Esophagus muscularis mucosa (tissue), 4 donors: ENCODE measurements around the gene EMC7. TPM values are rescaled to one million over a fixed set of nuclear protein-coding genes. Genes with fewer than 3 reads are reported as not detected.

Experiments
- DNase-seq: peaks from one replicate; pipeline ENCODE4 v3.0.0-alpha.2; 2017; ENCODE audit errors: extremely low spot score
- H3K27ac ChIP-seq, 4 donors: fragments of 200-600 bp; sonication (generic); replicated peaks in 1 of 4; 1 replicate in 3 of 4; 2 replicates in 1 of 4; pipeline ENCODE4 v1.5.1; 2016 to 2019; ENCODE audit warnings: mild to moderate bottlenecking in 1 of 4
- H3K27me3 ChIP-seq, 4 donors: fragments of 200-600 bp; sonication (generic); one replicate each; pipeline versions ENCODE4 v1.5.1 to v1.6.0; 2016 to 2019
- H3K36me3 ChIP-seq, 4 donors: fragments of 200-600 bp; sonication (generic); one replicate each; pipeline ENCODE4 v1.5.1; 2016 to 2019
- H3K4me1 ChIP-seq, 4 donors: fragments of 200-600 bp; sonication (generic); one replicate each; pipeline ENCODE4 v1.5.1; 2016 to 2019
- H3K4me3 ChIP-seq, 4 donors: fragments of 200-600 bp; sonication (generic); 1 replicate in 2 of 4; 2 replicates in 2 of 4; pipeline ENCODE4 v1.5.1; 2016 to 2019; ENCODE audit warnings: mild to moderate bottlenecking in 4 of 4, moderate library complexity in 1 of 4
- H3K9me3 ChIP-seq, 4 donors: fragments of 200-600 bp; sonication (generic); 1 replicate in 3 of 4; 2 replicates in 1 of 4; pipeline ENCODE4 v1.5.1; 2016 to 2019
- CTCF ChIP-seq, 3 experiments: fragments of 200-600 bp in 2 of 3; fragments of 450-650 bp in 1 of 3; sonication (generic) in 2 of 3; IDR thresholded peaks; one replicate each; pipeline ENCODE4 v1.5.1; 2017 to 2019; ENCODE audit warnings: antibody characterized with exemption in 3 of 3, mild to moderate bottlenecking in 2 of 3, moderate library complexity in 1 of 3
- EP300 ChIP-seq: sonication (generic); formaldehyde crosslinking; IDR thresholded peaks from one replicate; pipeline ENCODE4 v1.6.1; 2017; ENCODE audit warnings: antibody characterized with exemption
- POLR2A ChIP-seq: fragments of 450-650 bp; IDR thresholded peaks from one replicate; pipeline ENCODE4 v1.6.1; 2017; ENCODE audit warnings: antibody characterized with exemption, moderate library complexity, mild to moderate bottlenecking, low read depth
- POLR2AphosphoS5 ChIP-seq, 2 donors: sonication (generic); formaldehyde crosslinking; IDR thresholded peaks; one replicate each; pipeline ENCODE4 v1.6.1; 2017; ENCODE audit warnings: antibody characterized with exemption in 2 of 2
- WGBS: methylation state at CpG from one replicate; pipeline ENCODE4 v1.1.5; 2018; 5-methylcytosine and 5-hydroxymethylcytosine counted together
- intact Hi-C: fragments of 100-400 bp; cut with DNase I; formaldehyde crosslinking; loops from one replicate; pipeline ENCODE4 v1.15.1; 2023
- total RNA-seq, 4 donors: library from RNA; depleted of rRNA; stranded (reverse); fragments of >200 nt; gene quantifications; one replicate each; pipeline versions ENCODE4 v1.1.0 to v1.2.1, GENCODE V29; 2016

The EMC7 gene
- total RNA-seq, 4 donors from 2014 or later = 38.6 to 47.1 (median 42.4) TPM

- no peak for DNase-seq
- intact Hi-C loops = no loop called here
- Histone ChIP-seq H3K4me1 (peaks cover 0 to 10% (median 9%) of the 10 kb centered on the region in 4 donors), H3K9me3 (no peaks in the 10 kb centered on the region), H3K27ac (no peak overlapping the region), H3K4me3 (no peak overlapping the region), H3K27me3 (no peaks in the 10 kb centered on the region), H3K36me3 (no peaks in the 10 kb centered on the region)
- TF ChIP-seq EP300 (no peak), POLR2AphosphoS5 (IDR thresholded peaks at IDR 0.05) (no peak), CTCF (IDR thresholded peaks at IDR 0.05) (no peak)
- WGBS = 75% methylated on average over 2 of the region's 2 CpGs
These were observed 57.8 kb downstream of the EMC7 start for GRCh38 chr15:34043813-34044212.

GRCh38 chr15:34043391-34043790 is 58.3 kb downstream of the EMC7 start:
- Histone ChIP-seq H3K36me3 (no peaks in the 10 kb centered on the region), H3K27me3 (no peaks in the 10 kb centered on the region), H3K4me3 (no peak overlapping the region), H3K4me1 (peaks cover 0 to 10% (median 9%) of the 10 kb centered on the region in 4 donors), H3K9me3 (no peaks in the 10 kb centered on the region), H3K27ac (no peak overlapping the region)
- intact Hi-C loops = no loop called here
- 72% methylated on average over 1 of the region's 1 CpG for WGBS
- DNase-seq = no peak
- TF ChIP-seq POLR2A (no peak), CTCF (IDR thresholded peaks at IDR 0.05) (no peak), EP300 (no peak), POLR2AphosphoS5 (IDR thresholded peaks at IDR 0.05) (no peak)

- WGBS = 68% methylated on average over 1 of the region's 1 CpG
- no peaks in the 10 kb centered on the region for H3K9me3 ChIP-seq
- H3K4me3 ChIP-seq = peak overlapping the region; percentile 72 to 97 (median 82)
- no peaks in the 10 kb centered on the region for H3K36me3 ChIP-seq
- TF ChIP-seq EP300 = no peak
- no peak for TF ChIP-seq POLR2AphosphoS5 (IDR thresholded peaks at IDR 0.05)
- TF ChIP-seq POLR2A = no peak
- no peak for TF ChIP-seq CTCF (IDR thresholded peaks at IDR 0.05)
- H3K27me3 ChIP-seq = no peaks in the 10 kb centered on the region
- DNase-seq = no peak
- H3K27ac ChIP-seq = peak overlapping the region; percentile 87 to 98 (median 92)
- H3K4me1 ChIP-seq = peaks cover 0 to 23% (median 16%) of the 10 kb centered on the region in 4 donors
- intact Hi-C loops = no loop called here
These were observed 61.9 kb downstream of the EMC7 start for GRCh38 chr15:34039790-34040113.

GRCh38 chr15:34038871-34039789 is 62.5 kb downstream of the EMC7 start, which contains the start of gene AVEN:
Gene AVEN (minus strand): TSS chr15:34039204. CDS start chr15:34039046, 158 bp downstream.
- DNase-seq = no peak
- peak within 1 kb of the TSS; percentile 72 to 97 (median 82) for H3K4me3 ChIP-seq
- no peaks in the 10 kb centered on the region for H3K36me3 ChIP-seq
- no peaks in the 10 kb centered on the region for H3K9me3 ChIP-seq
- TF ChIP-seq CTCF (IDR thresholded peaks at IDR 0.05) (no peak), EP300 (no peak), POLR2A (no peak), POLR2AphosphoS5 (IDR thresholded peaks at IDR 0.05) (no peak)
- peaks cover 0 to 25% (median 16%) of the 10 kb centered on the region in 4 donors for H3K4me1 ChIP-seq
- intact Hi-C loops = no loop called here
- no peaks in the 10 kb centered on the region for H3K27me3 ChIP-seq
- WGBS = 1% methylated on average over 32 of the region's 82 CpGs
- peak within 1 kb of the TSS; percentile 87 to 98 (median 92) for H3K27ac ChIP-seq
